Breast epithelium (tissue), 3 donors: ENCODE data around the gene EAF1.

Source experiments
- CTCF ChIP-seq, 3 donors: fragments of 450-650 bp; IDR thresholded peaks; one replicate each; pipeline ENCODE4 v1.5.1; 2016 to 2017; ENCODE audit warnings: antibody characterized with exemption in 3 of 3, mild to moderate bottlenecking in 3 of 3, moderate library complexity in 3 of 3
- POLR2AphosphoS5 ChIP-seq, 3 donors: sonication (generic); formaldehyde crosslinking; IDR thresholded peaks; one replicate each; pipeline ENCODE4 v1.6.1; 2017; ENCODE audit warnings: antibody characterized with exemption in 3 of 3

DNA sequence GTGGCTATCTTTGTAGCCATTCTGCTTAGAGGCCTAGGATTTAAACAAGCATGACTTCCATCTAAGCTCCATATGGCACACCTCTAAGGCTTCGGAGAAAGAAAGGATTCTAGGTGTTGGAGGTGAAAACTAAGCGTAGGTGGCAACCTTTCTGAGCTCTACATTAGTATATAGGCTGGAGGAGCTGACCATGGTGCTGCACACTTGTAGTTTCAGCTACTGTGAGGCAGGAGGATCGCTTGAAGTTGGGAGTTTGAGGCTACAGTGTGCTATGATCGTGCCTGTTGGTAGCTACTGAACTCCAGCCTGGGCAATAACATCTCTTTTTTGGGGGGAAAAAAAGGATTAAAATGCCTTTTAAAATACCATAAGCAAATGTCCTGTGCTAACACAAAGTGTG is 7.4 kb downstream of the EAF1 start:
- TF ChIP-seq CTCF (IDR thresholded peaks at IDR 0.05) (no peak), POLR2AphosphoS5 (IDR thresholded peaks at IDR 0.05) (no peak)
